Mesodermal cell (in vitro differentiated cells): ENCODE measurements around the gene DCDC1.
A peak's percentile ranks its signal among the peaks of the same experiment; 100 is the strongest.

Experiments used
- H3K27ac ChIP-seq: 2 replicates; pipeline ENCODE4 v1.7.0; 2013; ENCODE audit warnings: mild to moderate bottlenecking, low read depth, low read length, moderate library complexity; ENCODE audit not compliant: severe bottlenecking
- H3K36me3 ChIP-seq: 2 replicates; pipeline ENCODE4 v1.7.1; 2013; ENCODE audit warnings: mild to moderate bottlenecking, low read length, moderate library complexity; ENCODE audit not compliant: control insufficient read depth, insufficient read depth
- H3K4me1 ChIP-seq: one replicate; pipeline ENCODE4 v1.7.1; 2013; ENCODE audit warnings: mild to moderate bottlenecking, low read length; ENCODE audit not compliant: insufficient read depth, control insufficient read depth, poor library complexity, severe bottlenecking
- H3K4me3 ChIP-seq: 2 replicates; pipeline ENCODE4 v1.7.0; 2013; ENCODE audit warnings: low read length, control low read depth, mild to moderate bottlenecking; ENCODE audit not compliant: insufficient read depth, poor library complexity, severe bottlenecking; ENCODE audit errors: extremely low read depth
- H3K9me3 ChIP-seq: 2 replicates; pipeline ENCODE4 v1.7.1; 2013; ENCODE audit warnings: mild to moderate bottlenecking, low read length, moderate library complexity; ENCODE audit not compliant: control insufficient read depth
- WGBS, 2 experiments: methylation state at CpG; one replicate each; pipeline ENCODE4 v1.1.5; 2013; ENCODE audit warnings: missing lambda C conversion rate in 2 of 2; ENCODE audit not compliant: insufficient coverage in 2 of 2; 5-methylcytosine and 5-hydroxymethylcytosine counted together

The DCDC1 gene

GRCh38 chr11:31387379-31387778 is 17.8 kb upstream of the DCDC1 start:
- H3K4me1 ChIP-seq: no peaks in the 10 kb centered on the region
- no peak overlapping the region for H3K4me3 ChIP-seq
- peak overlapping the region; percentile 65 for H3K27ac ChIP-seq
- no peaks in the 10 kb centered on the region for H3K9me3 ChIP-seq
- WGBS, 2 experiments: 67 to 80% methylated on average over 1 of the region's 2 CpGs
- H3K36me3 ChIP-seq: no peaks in the 10 kb centered on the region

- no CpG with 5 or more reads among the region's 1 CpG for WGBS, 2 experiments
- Histone ChIP-seq H3K27ac (no peak overlapping the region), H3K9me3 (no peaks in the 10 kb centered on the region), H3K36me3 (no peaks in the 10 kb centered on the region), H3K4me3 (no peak overlapping the region), H3K4me1 (no peaks in the 10 kb centered on the region)
Observed at GRCh38 chr11:31383116-31383515, 13.6 kb upstream of the DCDC1 start.

GRCh38 chr11:31375879-31376278 is 6.3 kb upstream of the DCDC1 start:
- Histone ChIP-seq H3K4me3 (no peak overlapping the region), H3K9me3 (no peaks in the 10 kb centered on the region), H3K4me1 (no peaks in the 10 kb centered on the region), H3K36me3 (no peaks in the 10 kb centered on the region), H3K27ac (no peak overlapping the region)
- WGBS, 2 experiments: 92 to 100% methylated on average over 3 to 4 of the region's 5 CpGs

- no peak overlapping the region for H3K27ac ChIP-seq
- 88 to 96% methylated on average over 4 of the region's 4 CpGs for WGBS, 2 experiments
- H3K36me3 ChIP-seq: no peaks in the 10 kb centered on the region
Observed at GRCh38 chr11:31366795-31367194, 2.7 kb downstream of the DCDC1 start.

GRCh38 chr11:31361743-31362142 is 7.8 kb downstream of the DCDC1 start:
- H3K27ac ChIP-seq: no peak overlapping the region
- 84 to 86% methylated on average over 2 to 3 of the region's 4 CpGs for WGBS, 2 experiments
- H3K4me3 ChIP-seq: no peak overlapping the region
- no peaks in the 10 kb centered on the region for H3K4me1 ChIP-seq
- H3K36me3 ChIP-seq: no peaks in the 10 kb centered on the region
- no peaks in the 10 kb centered on the region for H3K9me3 ChIP-seq

More at GRCh38 chr11:31366795-31367194, 2.7 kb downstream of the DCDC1 start:
- Histone ChIP-seq H3K4me3 (no peak overlapping the region), H3K9me3 (no peaks in the 10 kb centered on the region), H3K4me1 (no peaks in the 10 kb centered on the region)

- Histone ChIP-seq H3K4me3 (no peak overlapping the region), H3K27ac (no peak overlapping the region), H3K36me3 (no peaks in the 10 kb centered on the region), H3K4me1 (peaks cover 3% of the 10 kb centered on the region), H3K9me3 (no peaks in the 10 kb centered on the region)
- 60 to 86% methylated on average over 1 to 3 of the region's 5 CpGs for WGBS, 2 experiments
Observed at GRCh38 chr11:31355817-31356216, 13.7 kb downstream of the DCDC1 start.

- WGBS, 2 experiments: 86 to 100% methylated on average over 1 of the region's 2 CpGs
- Histone ChIP-seq H3K9me3 (no peaks in the 10 kb centered on the region), H3K27ac (no peak overlapping the region), H3K4me3 (no peak overlapping the region), H3K4me1 (peaks cover 3% of the 10 kb centered on the region), H3K36me3 (no peaks in the 10 kb centered on the region)
Observed at GRCh38 chr11:31355131-31355530, 14.4 kb downstream of the DCDC1 start.

- no peaks in the 10 kb centered on the region for H3K36me3 ChIP-seq
- H3K4me1 ChIP-seq: peaks cover 3% of the 10 kb centered on the region
- H3K27ac ChIP-seq: no peak overlapping the region
- no peak overlapping the region for H3K4me3 ChIP-seq
- H3K9me3 ChIP-seq: no peaks in the 10 kb centered on the region
Observed at GRCh38 chr11:31351168-31351567, 18.4 kb downstream of the DCDC1 start.

- H3K4me3 ChIP-seq: no peak overlapping the region
- 74 to 85% methylated on average over 3 of the region's 5 CpGs for WGBS, 2 experiments
- no peaks in the 10 kb centered on the region for H3K36me3 ChIP-seq
- H3K27ac ChIP-seq: no peak overlapping the region
- no peaks in the 10 kb centered on the region for H3K9me3 ChIP-seq
- H3K4me1 ChIP-seq: no peaks in the 10 kb centered on the region
Observed at GRCh38 chr11:31340903-31341572, 28.5 kb downstream of the DCDC1 start.

GRCh38 chr11:31337806-31338205 is 31.7 kb downstream of the DCDC1 start:
- Histone ChIP-seq H3K9me3 (no peaks in the 10 kb centered on the region), H3K27ac (no peak overlapping the region), H3K36me3 (no peaks in the 10 kb centered on the region), H3K4me1 (no peaks in the 10 kb centered on the region), H3K4me3 (no peak overlapping the region)
- 75 to 85% methylated on average over 2 of the region's 2 CpGs for WGBS, 2 experiments

GRCh38 chr11:31328697-31329096 is 40.8 kb downstream of the DCDC1 start:
- Histone ChIP-seq H3K36me3 (no peaks in the 10 kb centered on the region), H3K4me1 (no peaks in the 10 kb centered on the region), H3K4me3 (no peak overlapping the region), H3K9me3 (no peaks in the 10 kb centered on the region), H3K27ac (no peak overlapping the region)
- WGBS, 2 experiments: 100% methylated on average over 5 of the region's 6 CpGs; no CpG with 5 or more reads in 1 of the 2 experiments
